Measurements from ENCODE around the gene KRR1. TPM values are rescaled to one million over a fixed set of nuclear protein-coding genes. Genes with fewer than 3 reads are reported as not detected.

Gene KRR1
- total RNA-seq, result 10 to 100 TPM; 24.7 to 42.3 (median 41.2) TPM

DNA sequence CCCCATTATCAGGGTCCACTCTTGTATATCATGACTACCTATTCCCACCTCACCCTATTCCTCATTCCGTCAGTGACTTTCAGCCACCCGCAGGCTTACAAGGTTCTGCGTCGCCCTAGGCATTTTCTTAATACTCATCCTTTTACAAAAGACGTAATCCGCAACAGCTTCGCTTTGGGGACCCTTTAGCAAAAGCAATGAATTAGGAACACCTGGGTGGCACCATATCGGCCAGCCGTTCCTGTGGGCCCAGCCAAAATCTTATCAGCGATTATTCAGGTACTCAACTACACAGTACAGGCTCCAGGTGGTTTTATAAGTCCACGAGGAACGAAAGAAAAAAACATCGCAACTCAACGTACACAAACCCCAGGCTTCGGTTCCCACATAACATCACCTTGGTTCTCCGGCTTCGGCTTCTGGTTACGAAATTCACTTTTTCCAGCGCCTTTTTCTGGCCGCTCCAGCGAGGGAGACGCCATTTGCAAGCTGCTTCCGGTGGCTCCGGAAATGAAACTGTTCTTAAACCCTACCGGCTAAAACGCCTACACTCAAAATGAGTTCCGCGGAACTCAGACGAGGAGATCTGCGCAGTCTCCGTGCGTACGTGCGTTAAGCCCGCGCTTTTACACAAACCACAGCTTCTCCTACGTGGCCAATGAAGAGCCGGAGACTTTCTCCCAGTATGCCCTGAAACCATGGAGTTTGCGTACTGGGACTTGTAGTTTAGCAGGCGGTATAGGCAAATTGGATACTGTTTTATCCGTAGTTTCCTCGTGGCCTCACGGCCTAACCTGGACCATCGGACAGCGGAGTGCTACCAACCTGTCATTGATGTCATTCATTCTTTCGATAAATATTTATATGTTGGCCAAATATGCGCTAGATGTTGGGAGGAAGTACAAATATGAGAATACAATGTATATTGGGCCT lies at the start of gene KRR1:
TSS of gene KRR1 (minus strand) at position 494 of the 933 bp plus-strand sequence. CDS start at position 482, 12 bp downstream.
- Histone ChIP-seq H3K36me3 (peaks cover 0 to 19% (median 0%) of the 10 kb centered on the region in 3 donors), H3K9me3 (no peaks in the 10 kb centered on the region), H3K27me3 (no peaks in the 10 kb centered on the region), H3K27ac (peak within 1 kb of the TSS; percentile 57 to 91 (median 84)), H3K4me1 (peaks cover 11 to 36% (median 22%) of the 10 kb centered on the region in 3 donors), H3K4me3 (peak within 1 kb of the TSS; percentile 71 to 95 (median 73))
- TF ChIP-seq, protein P1, sequence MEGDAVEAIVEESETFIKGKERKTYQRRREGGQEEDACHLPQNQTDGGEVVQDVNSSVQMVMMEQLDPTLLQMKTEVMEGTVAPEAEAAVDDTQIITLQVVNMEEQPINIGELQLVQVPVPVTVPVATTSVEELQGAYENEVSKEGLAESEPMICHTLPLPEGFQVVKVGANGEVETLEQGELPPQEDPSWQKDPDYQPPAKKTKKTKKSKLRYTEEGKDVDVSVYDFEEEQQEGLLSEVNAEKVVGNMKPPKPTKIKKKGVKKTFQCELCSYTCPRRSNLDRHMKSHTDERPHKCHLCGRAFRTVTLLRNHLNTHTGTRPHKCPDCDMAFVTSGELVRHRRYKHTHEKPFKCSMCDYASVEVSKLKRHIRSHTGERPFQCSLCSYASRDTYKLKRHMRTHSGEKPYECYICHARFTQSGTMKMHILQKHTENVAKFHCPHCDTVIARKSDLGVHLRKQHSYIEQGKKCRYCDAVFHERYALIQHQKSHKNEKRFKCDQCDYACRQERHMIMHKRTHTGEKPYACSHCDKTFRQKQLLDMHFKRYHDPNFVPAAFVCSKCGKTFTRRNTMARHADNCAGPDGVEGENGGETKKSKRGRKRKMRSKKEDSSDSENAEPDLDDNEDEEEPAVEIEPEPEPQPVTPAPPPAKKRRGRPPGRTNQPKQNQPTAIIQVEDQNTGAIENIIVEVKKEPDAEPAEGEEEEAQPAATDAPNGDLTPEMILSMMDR (IDR thresholded peaks at IDR 0.05), result peak in 3 of 6 experiments; percentile 11 to 45 (median 24)
- peak in 3 of 4 donors; percentile 31 to 54 (median 35) for TF ChIP-seq POLR2A (IDR thresholded peaks at IDR 0.05)
- WGBS, 2 donors, result 5 to 7% methylated on average over 35 to 43 of the region's 47 CpGs
- DNase-seq, result peak; percentile 53
- intact Hi-C loops (cut with DNase I), result no loop called here

DNA sequence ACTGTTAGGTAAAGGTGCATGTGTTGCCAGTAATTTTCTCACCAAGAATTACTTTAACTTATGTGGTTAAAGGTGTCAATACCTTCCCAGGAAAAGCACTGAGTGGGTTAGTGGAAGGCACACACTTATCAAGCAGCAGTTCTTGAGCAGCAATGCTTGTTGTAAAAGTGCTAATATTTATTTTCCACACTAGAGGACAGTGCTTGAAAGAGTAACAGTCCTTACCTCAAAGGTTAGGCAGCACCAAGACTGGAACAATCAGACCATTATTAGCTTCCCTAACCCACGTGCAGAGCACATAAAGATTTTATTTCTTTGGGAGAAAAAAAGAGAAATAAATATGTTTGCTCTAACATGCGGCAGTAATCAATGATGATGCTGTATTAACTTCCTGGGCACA lies 48.8 kb upstream of the KRR1 start:
- Histone ChIP-seq H3K36me3 (no peaks in the 10 kb centered on the region), H3K27me3 (no peaks in the 10 kb centered on the region), H3K4me3 (no peak overlapping the region), H3K27ac (no peak overlapping the region), H3K9me3 (no peaks in the 10 kb centered on the region), H3K4me1 (peaks cover 0 to 25% (median 7%) of the 10 kb centered on the region in 3 donors)
- TF ChIP-seq, protein P1 (IDR thresholded peaks at IDR 0.05), result peak in 4 of 6 experiments; percentile 10 to 45 (median 34)
- TF ChIP-seq POLR2A (IDR thresholded peaks at IDR 0.05), result no peak
- intact Hi-C loops (cut with DNase I), result no loop called here
- DNase-seq, result no peak
- 29 to 30% methylated on average over 2 of the region's 2 CpGs for WGBS, 2 donors

DNA sequence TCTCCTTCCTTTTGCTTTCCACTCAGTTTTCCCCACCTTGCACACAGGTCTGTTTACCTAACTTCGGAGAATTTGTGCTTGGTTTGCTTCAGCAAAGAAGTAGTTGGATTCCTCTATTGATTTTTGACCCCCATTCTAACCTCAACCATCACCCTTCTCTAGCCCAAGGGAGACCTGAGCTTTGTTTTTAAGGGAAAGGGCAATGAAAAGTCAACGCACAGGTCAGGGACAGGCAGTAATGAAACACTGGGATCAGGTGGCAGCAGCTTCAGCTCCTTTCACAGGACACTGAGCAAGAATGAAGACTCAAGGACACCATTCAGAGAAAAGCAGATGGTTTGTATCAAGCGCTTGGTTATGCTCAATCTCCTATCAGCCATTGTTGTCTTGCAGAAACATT lies 46.9 kb upstream of the KRR1 start:
- WGBS, 2 donors, result 93 to 96% methylated on average over 2 to 3 of the region's 3 CpGs
- no peaks in the 10 kb centered on the region for H3K27me3 ChIP-seq
- H3K27ac ChIP-seq, result no peak overlapping the region
- DNase-seq, result no peak
- TF ChIP-seq POLR2A (IDR thresholded peaks at IDR 0.05), result no peak
- TF ChIP-seq, protein P1 (IDR thresholded peaks at IDR 0.05), result no peak
- H3K9me3 ChIP-seq, result no peaks in the 10 kb centered on the region
- no peak overlapping the region for H3K4me3 ChIP-seq
- intact Hi-C loops (cut with DNase I), result no loop called here
- H3K4me1 ChIP-seq, result peaks cover 0 to 23% (median 5%) of the 10 kb centered on the region in 3 donors
- H3K36me3 ChIP-seq, result no peaks in the 10 kb centered on the region

DNA sequence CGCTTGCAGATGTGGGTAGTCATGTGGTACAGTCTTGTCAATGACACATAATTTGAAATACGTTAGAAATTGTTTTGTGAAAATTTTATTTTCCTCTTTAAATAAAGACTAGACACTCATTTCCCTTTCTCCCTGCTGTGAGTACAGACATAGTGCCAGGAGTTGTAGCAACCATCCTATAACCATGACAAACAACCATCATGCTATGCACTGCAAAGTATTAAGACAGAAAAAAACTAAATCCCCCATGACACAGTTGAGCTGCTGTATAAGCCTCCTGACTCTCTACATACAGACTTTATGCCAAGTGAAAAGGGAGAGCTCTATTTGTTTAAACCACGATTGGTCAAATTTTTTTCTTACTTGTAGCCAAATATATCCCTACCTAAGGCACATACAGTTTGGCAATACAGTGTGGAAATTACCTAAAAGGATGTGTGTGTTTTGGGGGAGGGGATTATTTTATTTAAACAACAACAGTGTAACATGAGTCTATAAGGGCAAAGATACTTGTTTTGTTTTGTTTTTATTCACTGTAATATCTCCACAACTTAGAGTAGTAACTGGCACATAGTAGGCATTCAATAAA lies 45.0 kb upstream of the KRR1 start:
- WGBS, 2 donors, result 29 to 33% methylated on average over 3 of the region's 3 CpGs
- no peak overlapping the region for H3K27ac ChIP-seq
- no peak for TF ChIP-seq POLR2A (IDR thresholded peaks at IDR 0.05)
- TF ChIP-seq, protein P1 (IDR thresholded peaks at IDR 0.05), result no peak
- no peak for DNase-seq
- no peaks in the 10 kb centered on the region for H3K27me3 ChIP-seq
- no peak overlapping the region for H3K4me3 ChIP-seq
- H3K36me3 ChIP-seq, result no peaks in the 10 kb centered on the region
- intact Hi-C loops (cut with DNase I), result no loop called here
- no peaks in the 10 kb centered on the region for H3K9me3 ChIP-seq
- H3K4me1 ChIP-seq, result peaks cover 0 to 28% (median 5%) of the 10 kb centered on the region in 3 donors

DNA sequence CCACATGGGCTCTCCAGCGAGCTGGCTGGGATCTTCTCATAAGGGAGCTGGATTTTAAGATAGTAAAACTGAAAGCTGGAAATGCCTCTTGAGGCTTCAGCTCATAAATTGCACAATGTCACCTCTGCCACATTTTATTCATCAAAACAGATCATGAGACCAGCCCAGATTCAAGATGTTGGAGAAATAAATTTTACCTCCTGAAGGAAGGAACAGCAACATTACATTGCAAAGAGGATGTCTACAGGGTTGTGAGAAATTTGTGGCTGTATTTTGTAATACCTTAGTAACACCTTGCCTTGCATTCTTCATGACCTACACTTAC lies 43.1 kb upstream of the KRR1 start:
- WGBS, 2 donors, result 100% methylated on average over 1 of the region's 1 CpG
- Histone ChIP-seq H3K4me3 (no peak overlapping the region), H3K27ac (no peak overlapping the region), H3K27me3 (no peaks in the 10 kb centered on the region), H3K4me1 (peaks cover 0 to 43% (median 14%) of the 10 kb centered on the region in 3 donors), H3K9me3 (no peaks in the 10 kb centered on the region), H3K36me3 (no peaks in the 10 kb centered on the region)
- no peak for DNase-seq
- TF ChIP-seq POLR2A (IDR thresholded peaks at IDR 0.05), result no peak
- TF ChIP-seq, protein P1 (IDR thresholded peaks at IDR 0.05), result no peak
- intact Hi-C loops (cut with DNase I), result no loop called here
